Daoy (cell line): ENCODE data around the gene PGBD5. TPM values are rescaled to one million over a fixed set of nuclear protein-coding genes. Genes with fewer than 3 reads are reported as not detected.

ENCODE experiments used
- total RNA-seq: library from RNA; depleted of rRNA; stranded (reverse); fragments of >200 nt; shearing (Covaris generic); gene quantifications from 2 replicates; pipeline ENCODE4 v1.2.3, GENCODE V29; 2014; rRNA removed

Gene PGBD5
- total RNA-seq, 1 experiment from 2014 or later = 1.0 TPM

Other genes with a start within 250 kb of the PGBD5 start
- 19.8 and 25.9 TPM in 2 replicates for gene COG2, start 216.1 kb upstream of the PGBD5 start, total RNA-seq